GM21381 (cell line): ENCODE measurements around the gene FRMD1.
"Not testable (repeated sequence)": the region's sequence is repeated elsewhere in the genome, so short reads cannot be mapped to it uniquely, and the experiment has no call there.

Source experiments
- ATAC-seq: cut with Tn5 transposase; IDR thresholded peaks from one replicate; pipeline ENCODE4 v1.9.1; 2021; ENCODE audit warnings: mild to moderate bottlenecking, moderate library complexity; ENCODE audit not compliant: unreplicated experiment

FRMD1 gene

DNA sequence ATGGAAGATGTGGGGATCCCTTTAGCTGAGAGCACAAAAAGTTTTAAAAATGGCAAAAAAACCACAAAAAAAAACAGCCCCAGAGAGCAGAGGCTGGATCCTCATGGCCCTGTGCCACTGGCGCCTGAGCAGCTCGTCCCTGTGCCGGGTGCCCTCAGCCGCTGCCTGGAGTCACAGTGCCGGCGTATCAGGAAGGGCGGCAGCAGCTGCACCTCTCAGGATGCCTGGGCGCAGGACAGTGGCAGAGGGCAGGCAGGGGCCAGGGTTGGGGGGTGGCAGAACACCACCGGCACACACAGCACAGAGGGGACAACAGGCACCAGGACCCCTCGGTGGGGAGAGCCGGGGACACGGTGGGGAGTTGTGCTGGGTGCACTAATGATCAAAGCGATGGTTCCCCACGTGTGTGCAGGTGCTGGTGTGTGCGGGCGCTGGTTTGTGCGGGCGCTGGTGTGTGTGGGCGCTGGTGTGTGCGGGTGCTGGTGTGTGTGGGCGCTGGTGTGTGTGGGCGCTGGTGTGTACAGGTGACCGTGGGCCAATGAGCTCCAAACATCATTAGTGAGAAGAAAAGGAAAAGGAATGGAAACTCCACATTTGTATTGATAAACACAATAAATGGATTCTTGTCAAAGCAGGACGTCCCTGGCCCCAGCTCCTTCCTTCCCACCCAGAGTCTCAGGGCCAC is 1.5 kb upstream of the FRMD1 start:
- no peak for ATAC-seq

DNA sequence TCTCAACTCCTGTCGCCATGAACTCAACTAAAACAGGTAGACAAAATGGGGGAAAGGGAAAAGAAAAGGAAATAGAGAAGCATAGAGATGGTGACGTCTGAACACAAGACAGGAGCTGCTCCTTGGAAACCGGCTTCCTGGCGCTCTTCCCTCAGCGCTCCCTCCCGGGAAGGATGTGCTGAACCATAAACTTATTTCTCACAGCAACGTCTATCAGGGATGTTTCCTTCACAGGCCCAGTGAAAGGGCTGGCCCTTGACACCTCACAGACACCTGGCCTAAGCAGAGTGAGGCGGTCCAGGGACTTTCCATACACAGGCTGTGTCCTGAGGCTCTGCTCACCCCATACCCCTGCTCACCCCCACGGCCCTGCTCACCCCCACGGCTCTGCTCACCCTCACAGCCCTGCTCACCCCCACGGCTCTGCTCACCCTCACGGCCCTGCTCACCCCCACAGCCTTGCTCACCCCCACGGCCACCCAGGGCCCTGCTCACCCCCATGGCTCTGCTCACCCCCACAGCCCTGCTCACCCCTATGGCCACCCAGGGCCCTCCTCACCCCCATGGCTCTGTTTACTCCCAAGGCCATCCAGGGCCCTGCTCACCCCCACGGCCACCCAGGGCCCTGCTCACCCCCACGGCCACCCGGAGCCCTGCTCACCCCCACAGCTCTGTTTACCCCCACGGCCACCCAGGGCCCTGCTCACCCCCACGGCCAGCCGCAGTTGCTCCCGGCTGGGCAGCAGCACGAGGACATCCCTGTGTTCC is 653 bp downstream of the FRMD1 start:
- ATAC-seq, result no peak

DNA sequence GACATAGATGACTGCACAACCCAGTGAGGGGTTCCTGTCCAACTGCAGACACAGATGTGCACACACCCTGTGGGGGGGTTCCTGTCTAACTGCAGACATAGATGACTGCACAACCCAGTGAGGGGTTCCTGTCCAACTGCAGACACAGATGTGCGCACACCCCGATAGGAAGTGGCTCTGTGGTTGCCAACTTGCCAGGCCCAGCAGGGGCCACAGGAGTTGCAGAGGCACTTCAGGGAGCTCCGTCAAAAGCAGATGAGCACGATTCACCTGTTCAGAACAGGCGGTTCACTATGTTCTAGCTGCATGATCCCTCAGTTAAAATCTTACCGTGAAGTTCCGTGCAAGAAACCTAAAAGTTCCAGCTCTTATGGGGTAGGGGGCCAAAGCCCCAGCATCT is 1.6 kb downstream of the FRMD1 start:
- not testable (repeated sequence) for ATAC-seq

DNA sequence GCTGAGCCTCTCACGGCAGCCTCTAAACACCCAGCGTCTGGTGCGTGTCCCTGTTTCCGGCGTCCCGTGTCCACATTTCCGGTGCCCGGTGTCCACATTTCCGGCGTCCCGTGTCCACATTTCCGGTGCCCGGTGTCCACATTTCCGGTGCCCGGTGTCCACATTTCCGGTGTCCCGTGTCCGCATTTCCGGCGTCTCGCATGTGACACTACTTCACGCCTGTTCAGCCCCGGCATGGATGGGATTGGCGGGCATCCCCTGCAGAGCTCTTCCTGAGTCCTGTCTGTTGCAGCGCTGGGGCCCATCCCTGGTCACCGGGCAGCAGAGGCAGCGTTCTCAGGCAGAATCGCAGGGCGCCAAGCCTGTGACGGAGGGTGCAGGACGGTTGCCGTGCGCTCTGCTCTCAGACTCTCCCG is 3.2 kb downstream of the FRMD1 start:
- ATAC-seq, result no peak

GRCh38 chr6:168075216-168075615 is 3.8 kb downstream of the FRMD1 start:
- no peak for ATAC-seq

DNA sequence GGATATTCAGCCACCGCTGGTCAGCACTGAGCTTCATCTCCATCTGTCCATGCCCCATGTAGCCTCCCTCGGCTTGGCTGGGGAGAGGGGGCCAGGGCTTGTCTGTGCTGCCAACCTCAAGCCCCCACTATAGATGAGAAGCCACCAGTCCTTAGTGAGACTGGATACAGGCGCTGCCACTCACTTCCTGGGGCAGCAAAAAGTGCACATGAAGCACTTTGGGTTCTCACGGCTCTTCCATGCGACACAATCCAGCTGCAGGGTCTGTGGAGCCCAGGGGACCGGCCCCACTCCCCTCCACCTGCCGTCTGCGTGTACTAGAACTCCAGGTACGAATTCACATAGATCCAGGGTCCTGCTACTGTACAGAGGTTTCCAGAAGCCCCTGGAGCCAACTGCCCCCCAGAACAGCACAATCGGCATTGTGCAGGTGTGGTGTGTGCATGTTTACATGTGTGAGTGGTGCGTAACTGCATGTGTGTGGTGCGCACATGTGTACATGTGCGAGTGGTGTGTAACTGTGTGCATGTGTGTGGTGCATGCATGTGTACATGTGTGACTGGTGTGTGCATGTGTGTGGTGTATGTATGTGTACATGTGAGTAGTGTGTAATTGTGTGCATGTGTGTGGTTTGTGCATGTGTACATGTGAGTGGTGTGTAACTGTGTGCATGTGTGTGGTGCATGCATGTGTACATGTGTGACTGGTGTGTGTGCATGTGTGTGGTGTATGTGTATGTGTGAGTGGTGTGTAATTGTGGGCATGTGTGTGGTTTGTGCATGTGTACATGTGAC is 4.9 kb downstream of the FRMD1 start:
- no peak for ATAC-seq

GRCh38 chr6:168072730-168073129 is 6.3 kb downstream of the FRMD1 start:
- ATAC-seq, result no peak

DNA sequence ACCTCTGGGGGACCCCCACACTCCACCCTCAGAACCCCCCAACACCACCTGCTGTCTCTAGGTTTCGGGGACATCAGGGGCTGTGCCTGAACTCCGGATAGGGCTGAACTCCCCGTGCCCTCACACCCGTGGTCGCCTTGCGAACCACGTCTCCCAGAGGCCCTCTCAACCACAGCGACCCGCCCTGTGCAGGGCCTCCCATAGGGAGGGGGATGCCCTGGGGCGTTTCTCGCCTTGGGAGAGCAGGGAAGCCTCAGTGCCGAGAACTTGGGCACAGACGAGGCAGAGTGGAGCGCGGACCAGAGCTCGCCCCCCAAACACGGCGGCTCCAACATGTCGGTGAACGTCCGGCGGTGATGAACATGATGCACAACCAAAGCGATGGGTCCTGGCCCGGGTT is 6.8 kb downstream of the FRMD1 start:
- ATAC-seq, result no peak

DNA sequence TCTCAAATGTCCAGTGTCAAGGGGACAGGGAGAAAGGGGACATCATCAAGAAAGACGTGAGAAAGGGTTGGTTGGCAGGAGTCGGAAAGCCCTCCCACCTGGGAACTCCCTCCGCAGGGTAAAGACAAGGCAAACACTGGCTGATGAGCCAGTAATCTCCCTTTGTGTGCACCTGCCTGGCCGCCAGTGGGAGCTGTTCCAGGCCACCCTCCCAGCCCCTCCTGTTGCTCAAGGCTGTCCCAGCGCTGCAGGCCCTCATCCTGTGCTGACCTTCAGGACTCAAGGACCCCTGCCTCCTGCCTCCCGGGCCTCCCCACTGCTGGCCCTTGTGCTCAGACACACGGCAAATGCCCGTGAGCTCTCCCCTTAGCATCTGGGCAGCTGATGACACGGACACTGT is 7.4 kb downstream of the FRMD1 start:
- no peak for ATAC-seq

DNA sequence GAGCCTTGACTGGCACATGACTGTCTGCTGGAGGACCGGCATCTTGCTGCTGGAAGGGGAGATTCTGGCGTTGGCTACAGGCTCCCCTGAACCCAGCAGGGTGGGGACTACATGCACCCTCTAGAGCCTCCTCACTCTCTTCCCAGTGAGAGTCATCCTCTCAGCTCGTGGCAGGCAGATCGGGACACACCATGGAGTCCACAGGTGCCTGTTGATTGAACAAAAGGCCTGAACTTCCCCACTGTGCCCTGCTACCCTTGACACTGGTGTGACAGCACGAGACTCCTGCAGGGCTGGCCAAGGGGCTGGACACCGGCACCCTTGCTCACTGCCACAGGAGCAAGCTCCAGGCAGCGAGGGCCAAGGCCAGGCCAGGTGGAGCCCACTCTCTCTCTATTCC is 8.2 kb downstream of the FRMD1 start:
- no peak for ATAC-seq

- no peak for ATAC-seq
These were observed 11.8 kb downstream of the FRMD1 start for GRCh38 chr6:168067081-168067759.

GRCh38 chr6:168064226-168064807 is 14.7 kb downstream of the FRMD1 start:
- ATAC-seq, result no peak

- no peak for ATAC-seq
These were observed 15.6 kb downstream of the FRMD1 start for GRCh38 chr6:168063431-168063830.

- ATAC-seq, result no peak
These were observed 16.4 kb downstream of the FRMD1 start for GRCh38 chr6:168062346-168063289.

GRCh38 chr6:168061269-168062210 is 17.5 kb downstream of the FRMD1 start:
- ATAC-seq, result no peak

- no peak for ATAC-seq
These were observed 18.5 kb downstream of the FRMD1 start for GRCh38 chr6:168060521-168060931.

DNA sequence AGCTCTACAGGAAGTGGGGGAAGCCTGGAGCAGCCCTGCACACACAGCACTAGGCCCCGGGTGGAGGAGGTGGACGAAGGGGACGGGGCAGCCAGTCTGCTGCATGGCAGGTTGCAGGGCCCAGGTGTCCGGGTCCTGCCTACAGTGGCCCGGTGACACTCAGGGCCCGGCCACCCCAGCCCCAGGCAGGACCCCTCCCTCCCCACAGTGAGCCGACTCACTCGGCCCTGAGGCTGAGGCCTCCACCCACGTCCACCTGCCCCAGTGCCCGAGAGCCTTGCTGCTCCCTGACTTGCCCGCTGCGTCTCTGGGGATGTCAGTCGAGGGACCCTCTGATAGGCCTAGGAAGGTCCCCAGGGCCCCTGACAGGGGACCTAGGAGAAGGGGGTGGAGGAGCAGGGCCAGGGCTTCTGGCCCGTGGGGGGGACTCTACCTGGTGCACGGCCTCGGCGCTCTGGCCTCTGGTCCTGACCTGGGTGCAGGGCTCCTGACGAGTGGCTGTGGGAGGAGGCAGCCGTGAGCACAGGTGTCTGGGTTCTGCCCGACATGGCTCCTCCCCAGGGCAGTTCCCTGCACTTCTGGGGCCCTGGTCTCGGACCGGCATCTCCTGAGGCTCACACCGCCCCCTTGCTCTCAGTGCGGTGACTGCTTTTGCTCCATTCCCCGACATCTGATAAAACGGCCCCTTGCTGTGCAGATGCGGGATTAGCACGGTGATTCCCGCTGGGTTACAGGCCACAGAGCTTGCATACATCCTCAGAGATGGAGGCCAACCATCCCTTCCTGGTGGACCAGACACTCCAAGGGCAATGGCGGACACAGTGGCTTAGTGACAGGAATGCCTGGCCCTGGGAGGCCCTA is 20.1 kb downstream of the FRMD1 start:
- no peak for ATAC-seq

DNA sequence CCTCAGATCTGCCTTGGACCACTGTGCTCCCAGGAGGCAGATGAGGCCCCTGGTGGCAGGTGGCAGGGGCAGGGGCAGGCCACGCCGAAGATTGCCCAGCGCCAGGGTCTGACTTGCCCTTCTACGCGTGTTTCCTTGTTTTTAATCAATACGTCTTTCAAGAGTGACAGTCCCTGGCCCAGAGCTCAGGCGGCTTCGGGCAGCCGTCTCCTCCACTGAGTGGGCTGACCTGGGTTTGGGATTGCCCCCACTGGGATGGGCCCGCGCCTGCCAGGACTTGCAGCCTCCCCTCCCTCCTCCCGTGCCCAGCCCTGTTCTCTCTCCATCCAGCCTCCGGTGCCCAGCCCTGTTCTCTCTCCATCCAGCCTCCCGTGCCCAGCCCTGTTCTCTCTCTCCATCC is 21.2 kb downstream of the FRMD1 start:
- ATAC-seq, result no peak
